ENCODE results near the gene CBARP.

Gene CBARP

GRCh38 chr19:1226522-1227303 lies 11.1 kb downstream of the CBARP start:
- no peak for DNase-seq
- H3K4me3 ChIP-seq (ENCODE audit: control insufficient read depth in 1 of 7, extremely low read depth in 1 of 7, insufficient read depth in 4 of 7, low read depth in 2 of 7, low read length in 6 of 7) = no peak overlapping the region
- no peak overlapping the region for H3K27ac ChIP-seq (ENCODE audit: insufficient read depth in 1 of 2, low read depth in 1 of 2, low read length in 2 of 2, poor library complexity in 1 of 2, severe bottlenecking in 2 of 2)
- H3K9me3 ChIP-seq (ENCODE audit: control extremely low read depth in 1 of 5, control insufficient read depth in 4 of 5, insufficient read depth in 2 of 5, low read depth in 1 of 5, low read length in 4 of 5) = no peaks in the 10 kb centered on the region
- ChIA-PET POLR2A (no interaction called here), CTCF (interaction anchor here (1.1 to 1.2 kb wide), 3 partner anchors 8 to 22 kb away, joined by 3 to 4 read pairs (median 3); no protein-coding TSS in a partner anchor)
- peaks cover 0 to under 1% (median 0%) of the 10 kb centered on the region in 4 experiments for H3K4me1 ChIP-seq (ENCODE audit: control extremely low read depth in 1 of 4, control insufficient read depth in 4 of 4, insufficient read depth in 4 of 4, low read length in 3 of 4)
- peaks cover 2 to 59% (median 37%) of the 10 kb centered on the region in 4 experiments for H3K36me3 ChIP-seq (ENCODE audit: control insufficient read depth in 4 of 4, insufficient read depth in 4 of 4, low read length in 3 of 4)
- 98% methylated on average over 35 of the region's 50 CpGs for WGBS (ENCODE audit: insufficient coverage)
- no peaks in the 10 kb centered on the region for H3K27me3 ChIP-seq (replicated peaks in 2 of 5; ENCODE audit: control insufficient read depth in 4 of 5, insufficient read depth in 5 of 5, low read length in 4 of 5)

GRCh38 chr19:1226227-1226518 lies 11.6 kb downstream of the CBARP start:
- Histone ChIP-seq H3K4me1 (ENCODE audit: control extremely low read depth in 1 of 4, control insufficient read depth in 4 of 4, insufficient read depth in 4 of 4, low read length in 3 of 4) (no peaks in the 10 kb centered on the region), H3K4me3 (ENCODE audit: control insufficient read depth in 1 of 7, extremely low read depth in 1 of 7, insufficient read depth in 4 of 7, low read depth in 2 of 7, low read length in 6 of 7) (no peak overlapping the region), H3K27ac (ENCODE audit: insufficient read depth in 1 of 2, low read depth in 1 of 2, low read length in 2 of 2, poor library complexity in 1 of 2, severe bottlenecking in 2 of 2) (no peak overlapping the region), H3K9me3 (ENCODE audit: control extremely low read depth in 1 of 5, control insufficient read depth in 4 of 5, insufficient read depth in 2 of 5, low read depth in 1 of 5, low read length in 4 of 5) (no peaks in the 10 kb centered on the region), H3K36me3 (ENCODE audit: control insufficient read depth in 4 of 4, insufficient read depth in 4 of 4, low read length in 3 of 4) (peaks cover 2 to 64% (median 40%) of the 10 kb centered on the region in 4 experiments), H3K27me3 (replicated peaks in 2 of 5; ENCODE audit: control insufficient read depth in 4 of 5, insufficient read depth in 5 of 5, low read length in 4 of 5) (no peaks in the 10 kb centered on the region)
- ChIA-PET POLR2A (no interaction called here), CTCF (interaction anchor here (1.1 to 1.2 kb wide), 3 partner anchors 8 to 21 kb away, joined by 3 to 5 read pairs (median 4); no protein-coding TSS in a partner anchor)
- 97% methylated on average over 11 of the region's 11 CpGs for WGBS (ENCODE audit: insufficient coverage)
- no peak for DNase-seq

- H3K36me3 ChIP-seq (ENCODE audit: control insufficient read depth in 4 of 4, insufficient read depth in 4 of 4, low read length in 3 of 4) = peaks cover 2 to 69% (median 43%) of the 10 kb centered on the region in 4 experiments
- no peak overlapping the region for H3K4me3 ChIP-seq (ENCODE audit: control insufficient read depth in 1 of 7, extremely low read depth in 1 of 7, insufficient read depth in 4 of 7, low read depth in 2 of 7, low read length in 6 of 7)
- H3K27ac ChIP-seq (ENCODE audit: insufficient read depth in 1 of 2, low read depth in 1 of 2, low read length in 2 of 2, poor library complexity in 1 of 2, severe bottlenecking in 2 of 2) = no peak overlapping the region
- H3K9me3 ChIP-seq (ENCODE audit: control extremely low read depth in 1 of 5, control insufficient read depth in 4 of 5, insufficient read depth in 2 of 5, low read depth in 1 of 5, low read length in 4 of 5) = no peaks in the 10 kb centered on the region
- H3K4me1 ChIP-seq (ENCODE audit: control extremely low read depth in 1 of 4, control insufficient read depth in 4 of 4, insufficient read depth in 4 of 4, low read length in 3 of 4) = no peaks in the 10 kb centered on the region
- 96% methylated on average over 23 of the region's 29 CpGs for WGBS (ENCODE audit: insufficient coverage)
- no peaks in the 10 kb centered on the region for H3K27me3 ChIP-seq (replicated peaks in 2 of 5; ENCODE audit: control insufficient read depth in 4 of 5, insufficient read depth in 5 of 5, low read length in 4 of 5)
- ChIA-PET POLR2A (no interaction called here), CTCF (interaction anchor here (1.1 to 1.2 kb wide), 3 partner anchors 9 to 21 kb away, joined by 3 to 5 read pairs (median 4); no protein-coding TSS in a partner anchor)
- no peak for DNase-seq
Observed at GRCh38 chr19:1225440-1226226, 12.2 kb downstream of the CBARP start.

GRCh38 chr19:1224847-1225246 lies 13.0 kb downstream of the CBARP start:
- Histone ChIP-seq H3K36me3 (ENCODE audit: control insufficient read depth in 4 of 4, insufficient read depth in 4 of 4, low read length in 3 of 4) (peaks cover 2 to 77% (median 47%) of the 10 kb centered on the region in 4 experiments), H3K27me3 (replicated peaks in 2 of 5; ENCODE audit: control insufficient read depth in 4 of 5, insufficient read depth in 5 of 5, low read length in 4 of 5) (no peaks in the 10 kb centered on the region), H3K4me3 (ENCODE audit: control insufficient read depth in 1 of 7, extremely low read depth in 1 of 7, insufficient read depth in 4 of 7, low read depth in 2 of 7, low read length in 6 of 7) (no peak overlapping the region), H3K9me3 (ENCODE audit: control extremely low read depth in 1 of 5, control insufficient read depth in 4 of 5, insufficient read depth in 2 of 5, low read depth in 1 of 5, low read length in 4 of 5) (no peaks in the 10 kb centered on the region), H3K4me1 (ENCODE audit: control extremely low read depth in 1 of 4, control insufficient read depth in 4 of 4, insufficient read depth in 4 of 4, low read length in 3 of 4) (no peaks in the 10 kb centered on the region), H3K27ac (ENCODE audit: insufficient read depth in 1 of 2, low read depth in 1 of 2, low read length in 2 of 2, poor library complexity in 1 of 2, severe bottlenecking in 2 of 2) (no peak overlapping the region)
- WGBS (ENCODE audit: insufficient coverage) = 96% methylated on average over 15 of the region's 16 CpGs
- ChIA-PET CTCF (no interaction called here), POLR2A (interaction anchor here (0.7 kb wide), 1 partner anchor 16 kb away, joined by 5 read pairs; no protein-coding TSS in a partner anchor)
- no peak for DNase-seq

- DNase-seq = no peak
Observed at GRCh38 chr19:1224047-1224825, 13.6 kb downstream of the CBARP start.

GRCh38 chr19:1223018-1223855 lies 14.6 kb downstream of the CBARP start:
- 92% methylated on average over 38 of the region's 48 CpGs for WGBS (ENCODE audit: insufficient coverage)
- H3K9me3 ChIP-seq (ENCODE audit: control extremely low read depth in 1 of 5, control insufficient read depth in 4 of 5, insufficient read depth in 2 of 5, low read depth in 1 of 5, low read length in 4 of 5) = no peaks in the 10 kb centered on the region
- peaks cover 0 to 3% (median 0%) of the 10 kb centered on the region in 4 experiments for H3K4me1 ChIP-seq (ENCODE audit: control extremely low read depth in 1 of 4, control insufficient read depth in 4 of 4, insufficient read depth in 4 of 4, low read length in 3 of 4)
- ChIA-PET POLR2A (interaction anchor here (0.6 to 0.9 kb wide), 2 partner anchors 17 to 46 kb away, joined by 3 read pairs; no protein-coding TSS in a partner anchor), CTCF (interaction anchor here (0.9 to 4.6 kb wide), 10 partner anchors 11 to 159 kb away, joined by 3 to 33 read pairs (median 5); partner anchors contain the start of gene ATP5F1D)
- no peak overlapping the region for H3K4me3 ChIP-seq (ENCODE audit: control insufficient read depth in 1 of 7, extremely low read depth in 1 of 7, insufficient read depth in 4 of 7, low read depth in 2 of 7, low read length in 6 of 7)
- DNase-seq = peak in 2 of 3 donors; percentile 52 to 59
- H3K27me3 ChIP-seq (replicated peaks in 2 of 5; ENCODE audit: control insufficient read depth in 4 of 5, insufficient read depth in 5 of 5, low read length in 4 of 5) = no peaks in the 10 kb centered on the region
- H3K27ac ChIP-seq (ENCODE audit: insufficient read depth in 1 of 2, low read depth in 1 of 2, low read length in 2 of 2, poor library complexity in 1 of 2, severe bottlenecking in 2 of 2) = no peak overlapping the region
- peaks cover 2 to 79% (median 49%) of the 10 kb centered on the region in 4 experiments for H3K36me3 ChIP-seq (ENCODE audit: control insufficient read depth in 4 of 4, insufficient read depth in 4 of 4, low read length in 3 of 4)

More at GRCh38 chr19:1224047-1224825, 13.6 kb downstream of the CBARP start:
- Histone ChIP-seq H3K4me3 (ENCODE audit: control insufficient read depth in 1 of 7, extremely low read depth in 1 of 7, insufficient read depth in 4 of 7, low read depth in 2 of 7, low read length in 6 of 7) (no peak overlapping the region), H3K27me3 (replicated peaks in 2 of 5; ENCODE audit: control insufficient read depth in 4 of 5, insufficient read depth in 5 of 5, low read length in 4 of 5) (no peaks in the 10 kb centered on the region), H3K36me3 (ENCODE audit: control insufficient read depth in 4 of 4, insufficient read depth in 4 of 4, low read length in 3 of 4) (peaks cover 2 to 79% (median 48%) of the 10 kb centered on the region in 4 experiments), H3K27ac (ENCODE audit: insufficient read depth in 1 of 2, low read depth in 1 of 2, low read length in 2 of 2, poor library complexity in 1 of 2, severe bottlenecking in 2 of 2) (no peak overlapping the region), H3K9me3 (ENCODE audit: control extremely low read depth in 1 of 5, control insufficient read depth in 4 of 5, insufficient read depth in 2 of 5, low read depth in 1 of 5, low read length in 4 of 5) (no peaks in the 10 kb centered on the region), H3K4me1 (ENCODE audit: control extremely low read depth in 1 of 4, control insufficient read depth in 4 of 4, insufficient read depth in 4 of 4, low read length in 3 of 4) (no peaks in the 10 kb centered on the region)
- POLR2A ChIA-PET = interaction anchor here (0.6 to 0.7 kb wide), 2 partner anchors 15 to 45 kb away, joined by 3 to 5 read pairs; no protein-coding TSS in a partner anchor
- CTCF ChIA-PET = interaction anchor here (1.0 to 4.6 kb wide), 4 partner anchors 12 to 90 kb away, joined by 4 to 33 read pairs (median 8); no protein-coding TSS in a partner anchor
- 97% methylated on average over 14 of the region's 16 CpGs for WGBS (ENCODE audit: insufficient coverage)

All from common myeloid progenitor, CD34-positive (primary cell).